A172 (cell line): ENCODE data around the gene EPS8. TPM values are rescaled to one million over a fixed set of nuclear protein-coding genes. Genes with fewer than 3 reads are reported as not detected.
A peak's percentile ranks its signal among the peaks of the same experiment; 100 is the strongest.
"Not testable (repeated sequence)": the region's sequence is repeated elsewhere in the genome, so short reads cannot be mapped to it uniquely, and the experiment has no call there.

Source experiments
- DNase-seq: peaks from one replicate; pipeline ENCODE4 v3.0.0-alpha.2; 2015; ENCODE audit warnings: low spot score
- total RNA-seq: library from RNA; depleted of rRNA; stranded (reverse); fragments of >200 nt; shearing (Covaris generic); gene quantifications from 2 replicates; pipeline ENCODE4 v1.2.3, GENCODE V29; 2014

EPS8 gene
- total RNA-seq, 1 experiment from 2014 or later = 33.4 TPM

DNA sequence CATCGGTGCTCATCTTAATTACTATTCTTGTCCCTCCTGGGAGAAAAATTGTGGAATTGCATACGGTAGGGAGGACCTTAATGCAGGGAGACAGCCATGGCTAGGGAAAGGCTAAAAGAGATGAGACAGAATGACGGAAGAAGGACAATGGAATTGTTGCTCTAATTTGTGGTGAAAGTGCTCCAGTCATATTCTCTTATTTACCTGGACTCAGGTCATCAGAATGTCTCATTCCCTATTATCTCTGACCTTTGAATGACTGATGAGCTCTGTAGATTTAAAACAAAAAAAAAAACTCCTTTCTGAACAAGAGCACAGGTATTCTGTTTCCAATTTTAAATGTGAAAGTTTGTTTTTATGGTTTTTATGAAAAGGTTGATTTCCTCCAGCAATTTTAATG lies 8.6 kb upstream of the EPS8 start:
- DNase-seq = no peak

DNA sequence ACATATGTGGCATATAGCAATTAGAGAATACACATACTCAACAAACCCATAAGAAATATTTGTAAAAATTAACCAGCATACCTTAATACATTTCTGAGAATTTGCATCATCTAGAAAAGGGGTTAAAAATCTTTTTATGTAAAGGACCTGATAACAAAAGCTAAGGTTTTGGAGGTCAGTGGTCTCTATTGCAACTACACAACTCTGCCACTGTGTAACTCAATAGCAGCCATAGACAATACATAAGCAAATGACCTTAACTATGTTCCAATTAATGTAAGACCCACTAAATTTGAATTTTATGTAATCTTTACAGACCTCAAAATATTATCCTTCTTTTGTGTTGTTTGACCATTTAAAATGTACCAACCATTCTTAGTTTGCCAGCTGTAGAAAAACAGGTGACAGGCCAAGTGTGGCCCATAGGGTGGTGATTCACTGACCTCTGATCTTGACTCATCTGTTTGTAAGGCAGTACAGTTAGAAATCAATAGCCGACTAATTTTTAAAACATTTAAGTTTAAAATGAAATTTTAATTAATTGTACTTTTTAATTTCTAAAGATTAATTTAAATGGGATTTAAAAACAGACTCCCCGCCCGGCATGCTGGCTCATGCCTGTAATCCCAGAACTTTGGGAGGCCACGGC lies 7.4 kb upstream of the EPS8 start:
- DNase-seq = peak; percentile 67

DNA sequence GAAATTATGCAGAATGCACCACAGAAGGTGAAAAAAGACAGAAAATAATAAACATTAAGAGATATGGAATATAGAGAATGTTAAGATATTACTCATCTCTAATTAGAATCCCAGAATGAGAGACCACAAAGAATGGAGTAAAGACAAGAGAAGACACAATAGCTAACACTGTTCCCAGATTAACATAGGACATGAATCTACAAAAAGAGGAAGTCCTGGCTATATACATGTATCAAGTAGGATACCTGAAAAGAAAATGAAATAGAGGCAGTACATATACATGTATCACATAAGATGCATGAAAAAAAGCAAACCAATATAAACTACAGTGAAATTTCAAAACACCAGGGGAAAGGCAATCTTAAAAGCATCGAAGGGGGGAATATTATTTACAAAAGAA lies 5.6 kb upstream of the EPS8 start:
- DNase-seq = no peak

DNA sequence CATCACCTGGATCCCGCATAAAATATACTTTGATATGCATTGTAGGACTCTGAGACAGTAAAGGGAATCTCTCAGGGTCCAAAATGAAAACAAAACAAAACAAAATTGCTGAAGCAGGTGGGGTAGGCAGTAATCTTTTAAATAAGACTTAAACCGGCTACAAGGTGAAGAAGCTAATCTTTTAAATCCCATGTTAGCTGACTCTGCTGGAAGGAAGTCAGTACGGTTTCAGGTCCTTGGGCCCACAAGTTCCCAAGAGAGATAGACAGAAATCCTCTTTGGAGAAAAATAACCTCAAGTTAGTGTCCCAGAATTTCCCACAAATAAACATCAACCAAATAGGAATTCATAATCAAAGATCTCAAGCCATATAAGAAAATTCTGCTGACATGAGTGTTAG lies 5.0 kb upstream of the EPS8 start:
- DNase-seq = no peak

DNA sequence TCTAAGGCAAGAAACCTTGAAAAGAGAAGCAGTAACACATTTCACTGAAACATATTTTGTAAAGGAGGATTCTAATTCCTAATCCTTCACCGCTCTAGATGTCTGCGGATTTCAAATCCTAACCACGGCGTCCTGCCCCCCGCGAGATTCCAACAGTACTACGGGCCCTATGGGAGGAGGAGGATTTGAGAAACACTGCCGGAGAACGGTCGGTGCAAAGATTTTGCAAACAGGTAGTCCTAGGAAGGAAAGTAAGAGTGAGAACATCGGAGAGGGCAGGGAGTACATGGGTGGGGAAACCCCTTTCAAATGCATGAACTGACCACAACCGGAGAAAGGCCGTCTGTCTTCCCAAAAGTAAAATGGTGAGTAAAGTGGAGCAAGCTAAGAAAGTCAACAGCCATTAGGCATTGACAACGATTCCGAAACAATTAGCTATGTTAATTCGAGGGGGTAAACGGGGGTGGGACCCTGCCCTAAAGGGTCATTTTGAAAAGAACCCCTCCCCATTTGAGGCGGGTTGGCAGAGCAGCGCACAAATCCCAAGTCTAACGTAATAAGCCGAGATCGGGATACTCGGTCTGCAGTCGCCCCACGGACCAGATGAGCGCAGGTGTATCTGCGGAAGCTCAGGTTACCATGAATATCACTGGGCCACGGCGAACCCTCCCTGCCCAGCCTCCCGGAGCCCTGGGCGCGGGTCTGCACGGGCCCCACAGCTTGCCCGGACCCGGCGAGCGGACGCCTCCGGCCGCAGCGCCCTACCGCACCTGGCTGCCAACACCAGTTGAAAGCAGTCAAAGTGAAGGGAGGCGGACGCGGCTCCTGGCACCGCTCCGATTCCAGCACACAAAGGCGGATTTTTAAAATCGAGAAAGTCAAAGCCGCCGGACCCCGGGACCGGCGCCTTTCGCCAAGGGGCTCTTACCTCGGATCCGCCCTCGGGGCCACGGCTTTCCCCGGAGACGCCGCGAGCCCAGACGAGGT lies 662 bp downstream of the EPS8 start:
- DNase-seq = peak; percentile 21

DNA sequence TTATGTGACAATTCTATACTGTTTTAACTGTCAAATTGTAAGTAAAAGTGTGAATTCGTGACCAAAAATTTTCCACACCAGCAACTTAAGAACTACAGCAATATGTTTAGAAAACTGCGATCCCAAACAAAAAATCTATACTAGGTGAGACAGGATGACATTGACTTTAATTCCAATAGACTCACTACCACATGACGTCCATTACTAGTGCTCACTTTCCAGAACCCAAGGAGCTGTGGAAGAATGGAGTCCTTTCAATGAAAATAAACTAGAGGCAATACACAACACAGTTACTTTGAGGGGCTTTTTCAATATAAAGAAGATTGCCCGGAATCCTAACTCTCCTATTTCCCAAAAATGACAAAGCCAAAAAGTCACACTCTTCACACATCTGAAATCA lies 1.4 kb downstream of the EPS8 start:
- no peak for DNase-seq

DNA sequence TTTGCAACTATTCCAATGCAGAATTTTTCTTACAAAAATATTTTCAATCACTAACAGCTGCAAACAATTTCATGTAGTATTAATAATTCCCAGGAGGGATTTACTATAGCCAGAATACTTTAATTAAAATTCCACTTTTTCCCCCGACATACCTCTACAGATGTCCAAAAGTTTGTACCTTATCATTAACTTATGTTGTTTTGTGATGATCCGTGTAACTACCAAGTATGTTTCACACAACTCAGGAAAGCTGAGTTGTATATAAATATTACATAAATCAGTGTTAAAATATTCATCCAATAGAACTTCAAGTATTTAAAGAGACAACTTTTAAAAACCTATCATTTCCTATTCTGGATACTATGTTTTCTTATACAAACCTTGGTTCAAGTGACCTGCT lies 2.4 kb downstream of the EPS8 start:
- no peak for DNase-seq

DNA sequence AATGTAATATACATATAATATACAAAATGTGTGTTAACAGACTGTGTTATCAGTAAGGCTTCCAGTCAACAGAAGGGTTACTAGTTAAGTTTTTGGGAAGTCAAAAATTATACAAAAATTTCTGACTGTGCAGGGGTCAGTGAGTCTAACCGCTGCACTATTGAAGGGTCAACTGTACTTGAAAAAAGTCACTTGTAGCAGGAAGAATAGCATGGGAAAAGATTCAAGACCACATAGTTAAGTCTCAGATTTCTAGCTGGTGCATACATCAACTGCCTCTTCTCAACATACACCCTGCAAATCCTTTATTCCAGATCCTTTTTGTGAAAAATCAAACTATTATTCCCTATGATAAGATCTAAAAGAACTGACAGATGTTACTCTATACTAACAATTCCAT lies 5.9 kb downstream of the EPS8 start:
- no peak for DNase-seq

DNA sequence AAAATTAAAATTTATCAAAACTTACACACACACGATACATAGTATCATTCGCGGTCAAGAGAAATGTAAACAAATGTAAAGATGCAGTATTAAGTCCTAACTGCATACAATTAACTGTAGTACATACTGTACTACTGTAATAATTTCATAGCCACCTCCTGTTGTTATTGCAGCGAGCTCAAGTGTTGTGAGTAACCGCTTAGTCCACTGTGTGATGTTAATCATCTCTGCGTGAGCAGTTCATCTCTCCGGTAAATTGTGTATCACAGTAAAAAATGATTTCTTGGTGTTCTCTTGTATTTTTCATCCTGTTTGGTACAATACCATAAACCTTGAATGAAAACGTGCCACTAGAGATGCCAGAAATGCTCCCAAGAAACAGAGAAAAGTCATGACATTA lies 6.5 kb downstream of the EPS8 start:
- DNase-seq = no peak

DNA sequence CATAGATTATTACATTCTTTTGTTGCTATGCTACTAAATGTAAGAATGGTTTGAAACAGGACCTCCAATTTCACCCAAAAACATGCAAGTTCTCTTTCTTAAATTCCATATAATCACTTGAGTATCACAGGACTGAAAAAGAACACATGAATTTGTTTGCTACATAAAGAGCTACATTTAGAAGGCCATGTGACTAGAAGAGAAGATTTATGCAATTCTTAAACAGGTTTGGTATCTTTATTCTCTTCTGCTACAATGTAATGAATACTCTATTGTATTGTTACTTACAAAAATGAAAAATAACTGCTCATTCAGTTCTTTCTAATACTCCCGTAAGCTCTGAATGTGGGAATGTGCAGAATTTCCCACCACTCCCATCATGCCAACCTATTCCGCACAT lies 9.3 kb downstream of the EPS8 start:
- no peak for DNase-seq

DNA sequence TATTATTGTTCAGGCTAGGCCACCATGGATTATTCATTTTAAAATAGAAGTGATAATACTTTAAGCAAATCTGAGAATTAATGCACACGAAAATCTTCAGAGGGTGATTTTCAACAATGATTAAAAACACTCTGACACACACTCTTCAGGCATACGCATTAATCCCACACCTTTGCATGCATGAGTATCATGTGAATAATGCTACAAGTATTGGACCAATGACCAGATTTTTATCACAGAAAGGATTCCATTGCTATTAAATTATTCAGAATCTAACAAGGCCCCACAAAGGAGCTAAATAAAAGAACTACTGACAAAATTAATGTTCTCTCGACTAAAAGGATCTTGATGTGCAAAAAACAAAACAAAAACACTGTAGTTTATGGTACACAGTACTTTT lies 11.1 kb downstream of the EPS8 start:
- DNase-seq = no peak

DNA sequence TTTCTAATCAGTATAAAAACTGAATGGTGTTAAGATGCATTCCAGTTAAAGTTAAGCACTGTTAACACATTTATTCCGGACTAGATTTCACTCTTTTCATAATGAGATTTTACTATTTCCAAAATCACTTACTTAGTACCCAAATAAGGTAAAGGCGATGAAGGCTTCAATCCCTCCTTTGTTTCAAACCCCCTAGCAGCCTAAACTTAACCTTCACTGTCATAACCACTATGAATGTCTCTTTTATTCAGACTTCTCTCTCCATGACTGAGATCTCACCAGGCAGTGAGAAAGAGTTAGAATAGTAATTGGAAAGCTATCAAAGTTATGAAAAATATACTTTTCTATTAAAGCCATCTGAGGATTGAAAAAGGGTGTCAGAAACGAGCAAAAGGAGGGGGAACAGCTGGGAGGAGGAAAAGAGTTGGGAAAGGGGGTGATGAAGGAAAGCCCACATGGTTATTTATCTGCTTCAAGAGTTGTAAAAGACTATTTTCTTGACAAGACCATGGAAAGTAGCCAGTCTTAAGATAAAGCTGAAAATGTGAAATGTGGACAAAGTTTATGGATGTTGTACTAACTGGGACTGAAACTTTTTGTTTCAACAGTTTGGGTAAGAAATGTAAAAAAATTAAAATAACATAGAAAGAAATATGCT lies 11.7 kb downstream of the EPS8 start:
- no peak for DNase-seq

DNA sequence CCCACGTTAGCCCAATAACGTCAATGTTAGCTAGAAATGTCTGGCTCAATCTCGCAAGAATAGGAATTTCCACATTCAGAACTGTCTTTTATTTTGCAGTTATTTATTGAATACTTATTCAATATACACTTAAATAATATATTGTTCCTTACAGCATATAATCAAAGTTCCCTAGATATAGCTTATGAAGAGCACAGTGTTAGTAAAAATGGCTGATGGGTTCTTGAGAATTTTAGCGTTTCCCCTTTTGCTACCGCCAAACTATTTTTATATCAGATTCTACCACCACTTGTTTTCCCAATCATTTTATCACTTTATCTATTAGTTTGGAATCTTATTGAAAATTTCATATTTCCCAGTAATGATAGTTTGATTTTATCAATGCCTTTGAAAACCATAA lies 12.7 kb downstream of the EPS8 start:
- DNase-seq = no peak

DNA sequence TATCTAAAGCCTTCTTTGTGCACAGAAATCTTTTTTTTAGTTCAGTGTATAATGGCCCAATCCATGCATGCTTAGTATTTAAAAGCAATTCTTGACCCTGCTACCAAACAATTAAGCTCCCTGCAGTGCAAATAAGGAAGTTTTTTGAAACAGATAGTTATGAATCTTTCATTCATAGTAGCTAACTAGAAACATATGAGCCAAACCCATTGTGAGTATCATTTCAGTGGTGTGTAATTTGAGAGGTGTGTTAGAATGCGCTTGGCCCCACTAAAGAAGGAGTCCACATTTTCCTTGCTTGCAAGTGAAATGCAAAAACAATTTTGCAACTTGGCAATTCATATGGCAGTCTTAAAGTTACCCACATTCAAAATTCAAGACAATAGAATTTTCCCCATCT lies 14.4 kb downstream of the EPS8 start:
- DNase-seq = no peak

DNA sequence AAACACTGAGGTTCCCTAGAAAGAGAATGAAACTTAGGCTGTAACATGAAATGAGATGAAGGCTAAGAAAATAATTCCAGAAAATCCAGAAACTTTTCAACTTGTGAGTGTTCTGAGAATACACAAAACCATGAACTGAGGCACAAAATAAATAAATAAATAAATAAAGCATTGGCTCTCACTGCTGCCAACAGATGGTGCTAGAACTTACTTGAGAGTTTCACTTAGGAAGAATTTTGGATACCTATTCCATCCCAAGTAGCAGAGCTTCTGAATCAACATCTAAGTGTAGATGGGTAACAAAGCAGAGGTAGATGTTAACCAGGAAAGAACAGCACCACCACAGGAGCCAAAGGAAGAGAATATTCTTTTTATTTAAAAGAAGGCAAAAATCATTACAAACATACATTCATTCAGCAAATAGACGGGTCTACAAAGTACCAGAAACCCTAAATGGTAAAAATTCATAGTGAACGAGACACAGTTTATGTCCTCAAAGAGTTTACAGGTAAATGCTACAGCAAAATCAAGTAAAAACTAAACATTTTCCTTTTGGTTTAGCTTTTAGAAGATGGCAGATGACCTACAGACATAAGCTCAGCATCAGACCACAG lies 16.7 kb downstream of the EPS8 start:
- DNase-seq = no peak

DNA sequence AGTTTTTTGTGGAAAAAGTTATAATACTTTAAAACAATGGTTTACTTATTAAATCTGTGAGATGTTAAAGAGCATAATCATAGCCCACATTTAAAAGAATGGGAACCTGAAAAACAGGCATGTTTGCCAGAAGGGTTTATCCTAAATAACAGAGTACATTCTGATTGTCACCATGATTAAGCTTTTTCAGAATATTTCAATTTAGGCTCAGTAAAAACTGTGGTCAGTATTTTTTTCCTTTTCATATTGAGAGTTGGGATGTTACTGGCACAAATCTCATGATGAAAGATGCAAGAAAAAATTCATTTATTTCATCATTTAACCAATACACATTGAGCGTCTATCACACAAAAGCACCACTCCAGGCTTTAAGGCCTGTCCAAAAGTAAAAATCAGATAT lies 18.6 kb downstream of the EPS8 start:
- no peak for DNase-seq

DNA sequence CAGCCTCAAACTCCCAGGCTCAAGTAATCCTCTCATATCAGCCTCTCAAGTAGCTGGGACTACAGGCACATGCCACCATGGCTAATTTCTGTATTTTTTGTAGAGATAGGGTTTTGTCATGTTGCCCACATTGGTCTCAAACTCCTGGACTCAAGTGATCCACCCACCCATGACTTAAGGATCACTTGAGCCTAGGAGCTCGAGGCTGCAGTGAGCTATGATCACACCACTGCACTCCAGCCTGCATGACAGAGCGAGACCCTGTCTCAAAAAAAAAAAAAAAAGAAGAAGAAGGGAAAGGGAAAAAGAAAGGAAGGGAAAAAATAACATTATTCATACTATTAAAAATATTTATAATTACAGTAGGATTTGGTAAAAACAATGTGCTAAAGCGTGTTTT lies 19.2 kb downstream of the EPS8 start:
- no peak for DNase-seq

DNA sequence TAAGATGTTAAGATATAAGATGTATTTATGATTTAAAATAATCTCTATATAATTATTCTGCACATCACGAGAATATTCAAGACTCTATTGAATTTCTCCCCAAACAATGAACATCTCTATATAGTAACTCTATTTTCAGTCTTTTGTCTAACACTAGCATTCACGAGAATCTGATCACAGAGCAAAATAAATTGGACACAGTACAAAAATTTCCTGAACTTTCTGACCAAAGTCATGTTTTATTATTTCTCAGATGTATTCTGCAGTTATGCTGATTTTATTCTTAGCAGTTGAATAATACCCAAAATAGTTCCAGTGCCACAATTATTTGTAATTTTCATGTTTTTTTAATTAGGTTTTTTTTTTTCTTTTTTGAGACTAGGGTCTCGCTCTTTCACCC lies 19.6 kb downstream of the EPS8 start:
- DNase-seq = no peak

DNA sequence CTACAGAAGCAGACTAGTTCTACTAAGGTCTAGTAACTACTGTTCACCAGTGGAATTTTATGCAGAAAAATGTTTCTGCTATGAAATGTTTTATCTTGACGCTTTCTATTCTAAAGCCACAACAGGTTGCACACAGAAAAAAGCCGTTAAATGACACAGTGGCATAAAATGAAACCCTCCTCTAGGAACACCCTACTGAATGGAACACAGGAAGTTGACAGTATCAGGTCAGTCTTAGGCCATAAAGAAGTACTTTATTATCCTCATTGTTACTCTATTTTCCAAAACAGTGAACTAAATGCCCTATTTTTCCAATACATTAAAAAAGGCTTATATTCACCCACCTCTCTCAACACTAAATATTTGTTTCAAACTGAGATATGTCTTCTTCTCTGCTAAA lies 21.9 kb downstream of the EPS8 start:
- no peak for DNase-seq

DNA sequence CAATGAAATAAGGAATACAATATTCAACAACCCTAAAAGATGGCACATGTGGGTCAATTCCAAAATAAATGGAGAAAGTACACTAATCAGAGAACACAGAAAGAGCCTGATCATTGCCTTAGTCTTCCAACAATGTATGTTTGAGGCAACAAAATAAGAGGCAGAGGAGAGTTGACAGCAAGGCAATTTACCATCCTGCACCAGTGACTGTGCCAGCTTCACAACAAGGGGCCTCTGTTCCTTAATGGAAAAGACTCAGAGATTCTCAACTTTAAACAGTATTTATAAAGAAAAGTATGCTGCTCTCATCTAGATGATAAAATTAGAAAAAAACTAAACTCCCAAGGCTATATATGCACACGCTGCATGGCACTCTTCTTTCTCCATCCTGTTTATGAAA lies 25.9 kb downstream of the EPS8 start:
- no peak for DNase-seq

DNA sequence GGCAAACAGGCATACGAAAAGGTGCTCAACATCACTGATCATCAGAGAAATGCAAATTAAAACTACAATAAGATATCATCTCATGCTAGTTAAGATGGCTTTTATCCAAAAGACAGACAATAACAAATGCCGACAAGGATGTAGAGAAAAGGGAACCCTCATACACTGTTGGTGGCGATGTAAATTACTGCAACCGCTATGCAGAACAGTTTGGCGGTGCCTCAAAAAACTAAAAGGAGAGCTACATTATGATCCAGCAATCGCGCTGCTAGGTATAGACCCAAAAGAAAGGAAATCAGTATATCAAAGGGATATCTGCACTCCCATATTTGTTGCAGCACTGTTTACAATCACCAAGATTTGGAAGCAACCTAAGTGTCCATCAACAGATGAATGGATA lies 27.0 kb downstream of the EPS8 start:
- DNase-seq = not testable (repeated sequence)

DNA sequence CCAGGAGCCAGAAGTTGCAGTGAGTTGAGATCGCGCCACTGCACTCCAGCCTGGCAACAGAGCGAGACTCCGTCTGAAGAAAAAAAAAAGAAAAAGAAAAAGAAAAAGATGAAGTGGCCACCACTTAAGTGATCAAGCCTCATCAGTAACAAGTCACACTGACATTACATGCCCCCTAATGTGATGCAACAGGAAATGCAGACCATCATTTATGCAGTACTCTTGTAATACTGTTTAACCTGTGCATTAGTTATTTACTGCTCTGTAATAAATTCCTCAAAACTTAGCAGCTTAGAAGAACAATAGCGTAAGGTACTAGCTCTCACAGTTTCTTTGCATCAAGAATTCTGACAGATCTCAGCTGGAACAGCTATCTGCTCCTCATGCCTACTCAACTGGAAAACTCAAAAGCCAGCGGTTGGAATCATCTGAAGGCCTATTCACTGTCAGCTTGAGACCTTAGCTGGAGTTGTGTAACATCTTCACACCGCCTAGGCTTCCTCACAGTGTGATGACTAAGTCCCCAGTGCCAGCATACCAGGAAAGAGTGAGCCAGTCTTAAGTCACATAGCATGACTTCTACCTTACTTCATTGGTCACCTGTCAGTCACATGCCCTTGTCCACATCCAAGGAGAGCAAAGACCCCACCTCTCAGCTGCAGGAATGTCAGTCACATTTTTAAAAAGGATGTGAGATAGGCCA lies 31.5 kb downstream of the EPS8 start:
- DNase-seq = peak; percentile 69
